Measurements from ENCODE around the gene CACNA1C.

- no peak for TF ChIP-seq RFX5 (IDR thresholded peaks at IDR 0.05; ENCODE audit: low read length)
- no peak for TF ChIP-seq CTCF (IDR thresholded peaks at IDR 0.05)
- TF ChIP-seq RAD21 (IDR thresholded peaks at IDR 0.05; ENCODE audit: low read length), result no peak
- no peak for TF ChIP-seq POLR2AphosphoS5 (IDR thresholded peaks at IDR 0.05; ENCODE audit: low read depth, low read length)
- no peak for TF ChIP-seq GABPA (IDR thresholded peaks at IDR 0.05; ENCODE audit: low read depth)
- no peak for TF ChIP-seq JUND (IDR thresholded peaks at IDR 0.05)
- TF ChIP-seq ELF1 (IDR thresholded peaks at IDR 0.05), result no peak
- no peak for TF ChIP-seq TAF1 (IDR thresholded peaks at IDR 0.05; ENCODE audit: borderline replicate concordance, low read depth, low read length)
Measured at GRCh38 chr12:2481346-2481745, 428.6 kb downstream of the CACNA1C start.
